Endothelial cell of umbilical vein (primary cell): ENCODE results near the gene ZBTB14. TPM values are rescaled to one million over a fixed set of nuclear protein-coding genes. Genes with fewer than 3 reads are reported as not detected.

Source experiments
- BruUV-seq: library from RNA; stranded (reverse); fragments of 400-500 nt; replicated peaks from 2 replicates; lab custom pipeline; 2021; lab: Mats Ljungman, UMichigan
- CTCF ChIA-PET: fragments of 300-600, 350-600 bp; sonication (Branson Sonifier 250); formaldehyde crosslinking; loops from one replicate; lab custom pipeline; 2021; ENCODE audit warnings: antibody characterized with exemption, inconsistent platforms; lab: Charles Lee
- POLR2A ChIA-PET: fragments of 300-600, 350-600 bp; sonication (Branson Sonifier 250); formaldehyde crosslinking; loops from one replicate; lab custom pipeline; 2021; ENCODE audit warnings: antibody characterized with exemption, inconsistent platforms; lab: Charles Lee
- DNase-seq: peaks from one replicate; pipeline ENCODE4 v3.0.0-alpha.2; 2011; ENCODE audit warnings: low read depth, low spot score
- FAIRE-seq: peaks from 2 replicates; lab custom pipeline; 2011; peaks lifted over from hg19 to GRCh38; lab: Jason Lieb, UNC
- H2AFZ ChIP-seq: 2 replicates; pipeline ENCODE4 v1.6.0; 2012; ENCODE audit warnings: low read depth, low read length, control low read depth, inconsistent platforms
- H3K27ac ChIP-seq: 2 replicates; pipeline ENCODE4 v1.5.1; 2011; ENCODE audit warnings: low read depth, mild to moderate bottlenecking, control low read depth, low read length, moderate library complexity; ENCODE audit not compliant: insufficient read depth
- H3K27me3 ChIP-seq, 2 experiments: 2 replicates each; pipeline versions ENCODE4 v1.6.0 to v1.6.1; 2011; ENCODE audit warnings: low read length in 2 of 2, mixed read lengths in 1 of 2; ENCODE audit not compliant: control insufficient read depth in 2 of 2, insufficient read depth in 2 of 2
- H3K36me3 ChIP-seq, 2 experiments: 2 replicates in 1 of 2; 3 replicates in 1 of 2; pipeline ENCODE4 v1.5.1; 2011; ENCODE audit warnings: low read length in 2 of 2, mild to moderate bottlenecking in 1 of 2, moderate library complexity in 1 of 2; ENCODE audit not compliant: control insufficient read depth in 2 of 2, insufficient read depth in 2 of 2; ENCODE audit errors: extremely low read depth in 1 of 2
- H3K4me1 ChIP-seq: 3 replicates; pipeline ENCODE4 v1.5.1; 2011; ENCODE audit warnings: mild to moderate bottlenecking, low read length; ENCODE audit not compliant: control insufficient read depth, insufficient read depth; ENCODE audit errors: extremely low read depth
- H3K4me2 ChIP-seq: 2 replicates; pipeline ENCODE4 v1.6.1; 2011; ENCODE audit warnings: low read length, control low read depth, mixed read lengths; ENCODE audit not compliant: insufficient read depth
- H3K4me3 ChIP-seq, 3 experiments: fragments of 200-600 bp in 1 of 3; sonication (generic), shearing (Covaris generic) in 1 of 3; replicated peaks in 1 of 3; 2 replicates each; pipeline ENCODE4 v1.5.1; 2011 to 2016; ENCODE audit warnings: control low read depth in 3 of 3, low read length in 3 of 3, mild to moderate bottlenecking in 2 of 3, inconsistent platforms in 1 of 3, low read depth in 1 of 3, moderate library complexity in 1 of 3; ENCODE audit not compliant: insufficient read depth in 1 of 3
- H3K79me2 ChIP-seq: 2 replicates; pipeline ENCODE4 v1.6.0; 2012; ENCODE audit warnings: low read length, inconsistent platforms; ENCODE audit not compliant: control insufficient read depth, insufficient read depth
- H3K9ac ChIP-seq: replicated peaks from 2 replicates; pipeline ENCODE3; 2011; ENCODE audit warnings: low read length, control low read depth; ENCODE audit not compliant: insufficient read depth; ENCODE audit errors: extremely low read depth
- H3K9me1 ChIP-seq: replicated peaks from 3 replicates; pipeline ENCODE4 v1.6.0; 2011; ENCODE audit warnings: mild to moderate bottlenecking, low read length; ENCODE audit not compliant: control insufficient read depth, insufficient read depth; ENCODE audit errors: extremely low read depth
- H3K9me3 ChIP-seq: replicated peaks from 2 replicates; pipeline ENCODE4 v1.5.1; 2012; ENCODE audit warnings: low read length, inconsistent platforms; ENCODE audit not compliant: control insufficient read depth, insufficient read depth
- H4K20me1 ChIP-seq: replicated peaks from 2 replicates; pipeline ENCODE3; 2011; ENCODE audit warnings: mild to moderate bottlenecking, low read length; ENCODE audit not compliant: control insufficient read depth, insufficient read depth; ENCODE audit errors: extremely low read depth
- CTCF ChIP-seq, 2 donors: IDR thresholded peaks; 1 replicate in 1 of 2; 2 replicates in 1 of 2; pipeline ENCODE4 v1.5.1; 2011; ENCODE audit warnings: low read length in 2 of 2, mild to moderate bottlenecking in 2 of 2, moderate library complexity in 2 of 2, control low read depth in 1 of 2, inconsistent platforms in 1 of 2, low read depth in 1 of 2; ENCODE audit not compliant: insufficient read depth in 1 of 2; ENCODE audit errors: extremely low read depth in 1 of 2
- EZH2 ChIP-seq: IDR thresholded peaks from 2 replicates; pipeline ENCODE4 v1.6.1; 2012; ENCODE audit warnings: borderline replicate concordance, low read depth, mild to moderate bottlenecking, moderate library complexity, low read length, inconsistent platforms; ENCODE audit not compliant: severe bottlenecking
- FOS ChIP-seq: IDR thresholded peaks from 2 replicates; pipeline ENCODE4 v1.6.1; 2011; ENCODE audit warnings: mild to moderate bottlenecking, low read length, moderate library complexity, borderline replicate concordance; ENCODE audit not compliant: insufficient read depth
- GATA2 ChIP-seq: IDR thresholded peaks from 2 replicates; pipeline ENCODE4 v1.7.0; 2011; ENCODE audit warnings: low read depth, mild to moderate bottlenecking, moderate library complexity, mixed read lengths, low read length; ENCODE audit not compliant: insufficient read length, insufficient read depth
- JUN ChIP-seq: IDR thresholded peaks from 2 replicates; pipeline ENCODE4 v1.6.1; 2011; ENCODE audit warnings: borderline replicate concordance, low read depth; ENCODE audit not compliant: insufficient read length, insufficient read depth
- MAX ChIP-seq: IDR thresholded peaks from 2 replicates; pipeline ENCODE4 v1.6.1; 2011; ENCODE audit not compliant: insufficient read depth, insufficient read length
- MYC ChIP-seq: IDR thresholded peaks from one replicate; pipeline ENCODE4 v1.6.1; 2011; ENCODE audit warnings: mild to moderate bottlenecking, low read depth, low read length
- POLR2A ChIP-seq: IDR thresholded peaks from 2 replicates; pipeline ENCODE4 v1.6.1; 2012; ENCODE audit warnings: low read depth, mild to moderate bottlenecking, control low read depth, low read length
- POLR2AphosphoS5 ChIP-seq: IDR thresholded peaks from 2 replicates; pipeline ENCODE4 v1.6.1; 2012; ENCODE audit warnings: low read depth, mild to moderate bottlenecking, control low read depth, low read length, moderate library complexity; ENCODE audit not compliant: insufficient read depth
- dilution Hi-C: fragments of 300-500 bp; cut with MboI; formaldehyde crosslinking; loops from one replicate; pipeline ENCODE4 v1.15.0; 2019; ENCODE audit warnings: low sequenced_read_pairs; ENCODE audit not compliant: extremely low pct_ligation_motif_present
- intact Hi-C: fragments of 100-400 bp; cut with micrococcal nuclease; formaldehyde crosslinking; loops from one replicate; pipeline ENCODE4 v1.10.0; 2022
- polyA plus RNA-seq, 4 experiments: library from polyadenylated mRNA; depleted of rRNA in 3 of 4; stranded (reverse) in 3 of 4; unstranded in 1 of 4; fragments of >200 nt; gene quantifications; 2 replicates each; pipeline versions ENCODE4 v1.2.1 to v1.2.3, GENCODE V29; 2011 to 2012; ENCODE audit warnings: missing spikeins in 1 of 4
- total RNA-seq: library from RNA; stranded (reverse); gene quantifications from 2 replicates; pipeline ENCODE4 v1.2.3, GENCODE V29; 2021

ZBTB14 gene
- total and polyA plus RNA-seq, 2 donors (not counting 3 experiments of a cell fraction or from before 2014, with no cell fraction given): 5.5 to 13.7 TPM

GRCh38 chr18:5250603-5251002 lies 44.9 kb downstream of the ZBTB14 start:
- Histone ChIP-seq H3K79me2 (no peaks in the 10 kb centered on the region), H3K9me1 (no peaks in the 10 kb centered on the region), H3K4me2 (no peak overlapping the region), H3K9ac (no peak overlapping the region), H3K27me3 (peaks cover 0 to 3% of the 10 kb centered on the region in 2 experiments), H2AFZ (no peak overlapping the region), H3K4me1 (no peaks in the 10 kb centered on the region), H3K4me3 (no peak overlapping the region), H3K36me3 (no peaks in the 10 kb centered on the region), H3K9me3 (no peaks in the 10 kb centered on the region), H4K20me1 (no peaks in the 10 kb centered on the region), H3K27ac (no peak overlapping the region)
- no peak for FAIRE-seq
- dilution Hi-C loops (no loop called here), intact Hi-C loops (no loop called here)
- ChIA-PET POLR2A (no interaction called here), CTCF (no interaction called here)
- TF ChIP-seq MYC (no peak), POLR2AphosphoS5 (no peak), POLR2A (no peak), CTCF (IDR thresholded peaks at IDR 0.05; ENCODE audit: extremely low read depth in 1 of 2, insufficient read depth in 1 of 2, low read depth in 1 of 2, low read length in 2 of 2) (no peak), EZH2 (no peak), JUN (no peak), GATA2 (no peak), MAX (no peak), FOS (no peak)
- DNase-seq: no peak
- no TSS peak for BruUV-seq
